ENCODE measurements around the gene GDI2. TPM values are rescaled to one million over a fixed set of nuclear protein-coding genes. Genes with fewer than 3 reads are reported as not detected.

Gene GDI2
- total RNA-seq, 1 experiment from 2014 or later, result 200 TPM

DNA sequence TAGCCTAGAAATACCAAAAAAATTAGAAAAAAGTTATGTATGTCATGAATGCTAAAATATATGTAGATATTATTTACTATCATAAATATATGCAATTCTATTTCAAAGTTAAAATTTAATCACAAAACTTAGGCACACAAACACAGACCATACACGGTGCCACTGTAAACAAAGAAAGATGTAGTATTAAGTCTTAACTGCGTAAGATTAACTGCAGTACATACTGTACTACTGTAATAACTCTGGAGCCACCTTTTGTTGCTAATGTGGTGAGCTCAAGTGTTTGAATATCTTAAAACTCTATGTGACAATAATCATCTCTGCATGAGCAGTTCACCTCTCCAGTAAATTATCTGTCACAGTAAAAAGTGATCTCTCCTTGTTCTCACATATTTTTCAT, 23.6 kb downstream of the GDI2 start:
- no TSS peak for BruUV-seq (replicated peaks)
- Mint-ChIP-seq H3K4me3 (ENCODE audit: unreplicated experiment) (no peak overlapping the region), H3K27ac (ENCODE audit: low read depth, unreplicated experiment) (no peak overlapping the region), H3K27me3 (ENCODE audit: insufficient read depth, unreplicated experiment) (no peaks in the 10 kb centered on the region), H3K36me3 (ENCODE audit: insufficient read depth, unreplicated experiment) (peaks cover 91% of the 10 kb centered on the region), H3K4me1 (ENCODE audit: insufficient read depth, unreplicated experiment) (peaks cover 9% of the 10 kb centered on the region), H3K9me3 (ENCODE audit: unreplicated experiment) (no peaks in the 10 kb centered on the region)
- DNase-seq (ENCODE audit: unreplicated experiment), result no peak
- CTCF ChIA-PET, result interaction anchor here (1.9 kb wide), 1 partner anchor 13 kb away, joined by 4 read pairs; no protein-coding TSS in a partner anchor
- intact Hi-C loops (cut with micrococcal nuclease), result no loop called here
- POLR2A ChIA-PET, result interaction anchor here (0.6 to 1.7 kb wide), 2 partner anchors 10 to 12 kb away, joined by 3 to 6 read pairs; no protein-coding TSS in a partner anchor
- TF ChIP-seq, protein P1, sequence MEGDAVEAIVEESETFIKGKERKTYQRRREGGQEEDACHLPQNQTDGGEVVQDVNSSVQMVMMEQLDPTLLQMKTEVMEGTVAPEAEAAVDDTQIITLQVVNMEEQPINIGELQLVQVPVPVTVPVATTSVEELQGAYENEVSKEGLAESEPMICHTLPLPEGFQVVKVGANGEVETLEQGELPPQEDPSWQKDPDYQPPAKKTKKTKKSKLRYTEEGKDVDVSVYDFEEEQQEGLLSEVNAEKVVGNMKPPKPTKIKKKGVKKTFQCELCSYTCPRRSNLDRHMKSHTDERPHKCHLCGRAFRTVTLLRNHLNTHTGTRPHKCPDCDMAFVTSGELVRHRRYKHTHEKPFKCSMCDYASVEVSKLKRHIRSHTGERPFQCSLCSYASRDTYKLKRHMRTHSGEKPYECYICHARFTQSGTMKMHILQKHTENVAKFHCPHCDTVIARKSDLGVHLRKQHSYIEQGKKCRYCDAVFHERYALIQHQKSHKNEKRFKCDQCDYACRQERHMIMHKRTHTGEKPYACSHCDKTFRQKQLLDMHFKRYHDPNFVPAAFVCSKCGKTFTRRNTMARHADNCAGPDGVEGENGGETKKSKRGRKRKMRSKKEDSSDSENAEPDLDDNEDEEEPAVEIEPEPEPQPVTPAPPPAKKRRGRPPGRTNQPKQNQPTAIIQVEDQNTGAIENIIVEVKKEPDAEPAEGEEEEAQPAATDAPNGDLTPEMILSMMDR (IDR thresholded peaks at IDR 0.05; ENCODE audit: unreplicated experiment), result no peak

DNA sequence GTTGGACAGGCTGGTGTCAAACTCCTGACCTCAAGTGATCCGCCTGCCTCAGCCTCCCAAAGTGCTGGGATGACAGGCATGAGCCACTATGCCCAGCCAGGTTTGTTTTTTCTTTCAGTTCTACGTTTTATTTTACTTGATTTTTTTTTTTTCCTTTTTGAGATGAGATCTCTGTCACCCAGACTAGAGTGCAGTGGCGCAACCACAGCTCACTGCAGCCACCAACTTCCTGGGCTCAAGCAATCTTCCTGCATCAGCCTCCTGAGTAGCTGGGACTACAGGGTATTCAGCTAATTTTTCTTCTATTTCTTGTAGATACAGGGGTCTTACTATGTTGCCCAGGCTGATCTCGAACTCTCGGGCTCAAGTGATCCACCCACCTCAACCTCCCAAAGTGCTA, 24.3 kb downstream of the GDI2 start:
- peaks cover 91% of the 10 kb centered on the region for H3K36me3 Mint-ChIP-seq (ENCODE audit: insufficient read depth, unreplicated experiment)
- CTCF ChIA-PET, result interaction anchor here (0.6 to 1.9 kb wide), 5 partner anchors 9 to 143 kb away, joined by 3 to 7 read pairs (median 5); no protein-coding TSS in a partner anchor
- no peak overlapping the region for H3K4me3 Mint-ChIP-seq (ENCODE audit: unreplicated experiment)
- TF ChIP-seq, protein P1 (IDR thresholded peaks at IDR 0.05; ENCODE audit: unreplicated experiment), result no peak
- POLR2A ChIA-PET, result no interaction called here
- peaks cover 9% of the 10 kb centered on the region for H3K4me1 Mint-ChIP-seq (ENCODE audit: insufficient read depth, unreplicated experiment)
- H3K27ac Mint-ChIP-seq (ENCODE audit: low read depth, unreplicated experiment), result no peak overlapping the region
- DNase-seq (ENCODE audit: unreplicated experiment), result no peak
- no peaks in the 10 kb centered on the region for H3K9me3 Mint-ChIP-seq (ENCODE audit: unreplicated experiment)
- no peaks in the 10 kb centered on the region for H3K27me3 Mint-ChIP-seq (ENCODE audit: insufficient read depth, unreplicated experiment)
- intact Hi-C loops (cut with micrococcal nuclease), result no loop called here
- no TSS peak for BruUV-seq (replicated peaks)

DNA sequence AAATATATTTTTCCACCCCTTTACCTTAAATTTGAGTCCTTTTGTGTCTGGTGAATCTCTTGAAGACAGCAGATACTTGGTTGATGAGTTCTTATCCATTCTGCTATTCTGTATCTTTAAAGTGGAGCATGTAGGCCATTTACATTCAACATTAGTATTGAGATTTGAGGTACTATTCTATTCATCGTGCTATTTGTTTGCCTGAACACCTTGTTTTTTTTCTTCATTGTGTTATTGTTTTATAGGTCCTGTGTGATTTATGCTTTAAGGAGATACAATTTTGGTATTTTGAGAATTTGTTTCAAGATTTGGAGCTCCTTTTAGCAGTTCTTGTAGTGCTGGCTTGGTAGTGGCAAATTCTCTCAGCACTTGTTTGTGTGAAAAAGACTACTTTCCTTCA, 29.9 kb downstream of the GDI2 start:
- POLR2A ChIA-PET, result interaction anchor here (0.5 kb wide), 1 partner anchor 28 kb away, joined by 5 read pairs; no protein-coding TSS in a partner anchor
- Mint-ChIP-seq H3K36me3 (ENCODE audit: insufficient read depth, unreplicated experiment) (peaks cover 94% of the 10 kb centered on the region), H3K27ac (ENCODE audit: low read depth, unreplicated experiment) (peak overlapping the region; percentile 12), H3K4me1 (ENCODE audit: insufficient read depth, unreplicated experiment) (peaks cover 7% of the 10 kb centered on the region), H3K4me3 (ENCODE audit: unreplicated experiment) (no peak overlapping the region), H3K9me3 (ENCODE audit: unreplicated experiment) (no peaks in the 10 kb centered on the region), H3K27me3 (ENCODE audit: insufficient read depth, unreplicated experiment) (no peaks in the 10 kb centered on the region)
- intact Hi-C loops (cut with micrococcal nuclease), result no loop called here
- TF ChIP-seq, protein P1 (IDR thresholded peaks at IDR 0.05; ENCODE audit: unreplicated experiment), result no peak
- CTCF ChIA-PET, result interaction anchor here (0.7 to 1.0 kb wide), 2 partner anchors 90 to 980 kb away, joined by 3 read pairs; no protein-coding TSS in a partner anchor
- no peak for DNase-seq (ENCODE audit: unreplicated experiment)
- BruUV-seq (replicated peaks), result no TSS peak

DNA sequence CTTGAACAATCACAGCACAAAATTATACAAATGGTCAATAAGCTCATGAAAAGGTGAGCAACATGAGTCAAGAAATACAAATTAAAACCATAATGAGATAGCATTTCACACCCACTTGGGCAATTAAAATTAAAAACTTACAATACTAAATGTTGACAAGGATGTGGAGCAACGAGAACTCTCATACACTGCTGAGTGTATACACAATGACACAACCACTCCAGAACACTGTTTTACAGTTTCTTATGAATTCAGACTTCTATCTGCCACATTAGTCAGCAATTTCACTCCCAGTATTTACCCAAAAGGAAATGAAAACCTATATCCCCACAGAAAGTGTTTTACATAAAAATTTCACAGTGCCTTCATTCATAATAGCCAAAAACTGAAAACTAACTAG, 31.1 kb downstream of the GDI2 start:
- Mint-ChIP-seq H3K4me1 (ENCODE audit: insufficient read depth, unreplicated experiment) (no peaks in the 10 kb centered on the region), H3K4me3 (ENCODE audit: unreplicated experiment) (no peak overlapping the region), H3K9me3 (ENCODE audit: unreplicated experiment) (no peaks in the 10 kb centered on the region), H3K27ac (ENCODE audit: low read depth, unreplicated experiment) (no peak overlapping the region), H3K27me3 (ENCODE audit: insufficient read depth, unreplicated experiment) (no peaks in the 10 kb centered on the region), H3K36me3 (ENCODE audit: insufficient read depth, unreplicated experiment) (peaks cover 86% of the 10 kb centered on the region)
- CTCF ChIA-PET, result no interaction called here
- POLR2A ChIA-PET, result no interaction called here
- no TSS peak for BruUV-seq (replicated peaks)
- TF ChIP-seq, protein P1 (IDR thresholded peaks at IDR 0.05; ENCODE audit: unreplicated experiment), result no peak
- no peak for DNase-seq (ENCODE audit: unreplicated experiment)
- intact Hi-C loops (cut with micrococcal nuclease), result no loop called here
